ENCODE results near the gene LRRC4C. TPM values are rescaled to one million over a fixed set of nuclear protein-coding genes. Genes with fewer than 3 reads are reported as not detected.

Gene LRRC4C
- total RNA-seq, 1 experiment from 2014 or later = 0.72 TPM

DNA sequence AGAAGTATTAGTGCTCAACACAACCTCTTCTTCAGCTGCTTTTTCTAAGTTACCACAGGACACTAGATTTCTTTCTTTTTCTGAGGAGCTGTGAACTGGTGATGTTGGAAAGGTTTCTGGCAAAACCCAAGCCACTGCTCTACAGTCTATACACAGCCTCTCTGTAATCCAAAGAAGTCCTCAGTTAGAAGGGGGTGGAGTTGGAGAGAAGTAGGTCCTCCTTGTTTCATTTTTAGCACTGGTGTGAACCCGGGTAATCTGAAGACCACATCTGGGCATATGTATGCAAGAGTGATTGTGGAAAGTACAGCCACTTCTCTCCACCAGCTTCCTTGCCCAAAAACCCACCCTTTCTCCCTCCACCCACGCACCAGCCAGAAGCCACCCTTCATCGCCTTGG, 1168.1 kb downstream of the LRRC4C start:
- H3K27ac Mint-ChIP-seq = no peak overlapping the region
- ATAC-seq (no peak), DNase-seq (ENCODE audit: low spot score) (no peak)
- no peaks in the 10 kb centered on the region for H3K36me3 Mint-ChIP-seq
- TF ChIP-seq NR1H2 (CRISPR knock-in tag; IDR thresholded peaks at IDR 0.05) (no peak), GABPB1 (CRISPR knock-in tag; IDR thresholded peaks at IDR 0.05) (no peak), CREM (CRISPR knock-in tag; IDR thresholded peaks at IDR 0.05) (no peak), CBFB (CRISPR knock-in tag; IDR thresholded peaks at IDR 0.05; ENCODE audit: low read depth) (no peak), TEAD1 (CRISPR knock-in tag; IDR thresholded peaks at IDR 0.05) (no peak), ESRRA (CRISPR knock-in tag; IDR thresholded peaks at IDR 0.05; ENCODE audit: borderline replicate concordance) (no peak), SP1 (CRISPR knock-in tag; conservative IDR thresholded peaks at IDR 0.05) (no peak), NFYB (CRISPR knock-in tag; conservative IDR thresholded peaks at IDR 0.05; ENCODE audit: low read depth) (no peak)
- TF ChIP-seq, protein P1, sequence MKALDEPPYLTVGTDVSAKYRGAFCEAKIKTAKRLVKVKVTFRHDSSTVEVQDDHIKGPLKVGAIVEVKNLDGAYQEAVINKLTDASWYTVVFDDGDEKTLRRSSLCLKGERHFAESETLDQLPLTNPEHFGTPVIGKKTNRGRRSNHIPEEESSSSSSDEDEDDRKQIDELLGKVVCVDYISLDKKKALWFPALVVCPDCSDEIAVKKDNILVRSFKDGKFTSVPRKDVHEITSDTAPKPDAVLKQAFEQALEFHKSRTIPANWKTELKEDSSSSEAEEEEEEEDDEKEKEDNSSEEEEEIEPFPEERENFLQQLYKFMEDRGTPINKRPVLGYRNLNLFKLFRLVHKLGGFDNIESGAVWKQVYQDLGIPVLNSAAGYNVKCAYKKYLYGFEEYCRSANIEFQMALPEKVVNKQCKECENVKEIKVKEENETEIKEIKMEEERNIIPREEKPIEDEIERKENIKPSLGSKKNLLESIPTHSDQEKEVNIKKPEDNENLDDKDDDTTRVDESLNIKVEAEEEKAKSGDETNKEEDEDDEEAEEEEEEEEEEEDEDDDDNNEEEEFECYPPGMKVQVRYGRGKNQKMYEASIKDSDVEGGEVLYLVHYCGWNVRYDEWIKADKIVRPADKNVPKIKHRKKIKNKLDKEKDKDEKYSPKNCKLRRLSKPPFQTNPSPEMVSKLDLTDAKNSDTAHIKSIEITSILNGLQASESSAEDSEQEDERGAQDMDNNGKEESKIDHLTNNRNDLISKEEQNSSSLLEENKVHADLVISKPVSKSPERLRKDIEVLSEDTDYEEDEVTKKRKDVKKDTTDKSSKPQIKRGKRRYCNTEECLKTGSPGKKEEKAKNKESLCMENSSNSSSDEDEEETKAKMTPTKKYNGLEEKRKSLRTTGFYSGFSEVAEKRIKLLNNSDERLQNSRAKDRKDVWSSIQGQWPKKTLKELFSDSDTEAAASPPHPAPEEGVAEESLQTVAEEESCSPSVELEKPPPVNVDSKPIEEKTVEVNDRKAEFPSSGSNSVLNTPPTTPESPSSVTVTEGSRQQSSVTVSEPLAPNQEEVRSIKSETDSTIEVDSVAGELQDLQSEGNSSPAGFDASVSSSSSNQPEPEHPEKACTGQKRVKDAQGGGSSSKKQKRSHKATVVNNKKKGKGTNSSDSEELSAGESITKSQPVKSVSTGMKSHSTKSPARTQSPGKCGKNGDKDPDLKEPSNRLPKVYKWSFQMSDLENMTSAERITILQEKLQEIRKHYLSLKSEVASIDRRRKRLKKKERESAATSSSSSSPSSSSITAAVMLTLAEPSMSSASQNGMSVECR (CRISPR knock-in tag; IDR thresholded peaks at IDR 0.05; ENCODE audit: borderline replicate concordance) = no peak
- TF ChIP-seq, protein P2, sequence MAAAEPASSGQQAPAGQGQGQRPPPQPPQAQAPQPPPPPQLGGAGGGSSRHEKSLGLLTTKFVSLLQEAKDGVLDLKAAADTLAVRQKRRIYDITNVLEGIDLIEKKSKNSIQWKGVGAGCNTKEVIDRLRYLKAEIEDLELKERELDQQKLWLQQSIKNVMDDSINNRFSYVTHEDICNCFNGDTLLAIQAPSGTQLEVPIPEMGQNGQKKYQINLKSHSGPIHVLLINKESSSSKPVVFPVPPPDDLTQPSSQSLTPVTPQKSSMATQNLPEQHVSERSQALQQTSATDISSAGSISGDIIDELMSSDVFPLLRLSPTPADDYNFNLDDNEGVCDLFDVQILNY (CRISPR knock-in tag; IDR thresholded peaks at IDR 0.05) = no peak
- TF ChIP-seq, protein P3, sequence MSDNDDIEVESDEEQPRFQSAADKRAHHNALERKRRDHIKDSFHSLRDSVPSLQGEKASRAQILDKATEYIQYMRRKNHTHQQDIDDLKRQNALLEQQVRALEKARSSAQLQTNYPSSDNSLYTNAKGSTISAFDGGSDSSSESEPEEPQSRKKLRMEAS (CRISPR knock-in tag; IDR thresholded peaks at IDR 0.05) = no peak
- TF ChIP-seq, protein P4, sequence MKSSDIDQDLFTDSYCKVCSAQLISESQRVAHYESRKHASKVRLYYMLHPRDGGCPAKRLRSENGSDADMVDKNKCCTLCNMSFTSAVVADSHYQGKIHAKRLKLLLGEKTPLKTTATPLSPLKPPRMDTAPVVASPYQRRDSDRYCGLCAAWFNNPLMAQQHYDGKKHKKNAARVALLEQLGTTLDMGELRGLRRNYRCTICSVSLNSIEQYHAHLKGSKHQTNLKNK (CRISPR knock-in tag; IDR thresholded peaks at IDR 0.05) = no peak
- TF ChIP-seq, protein P5, sequence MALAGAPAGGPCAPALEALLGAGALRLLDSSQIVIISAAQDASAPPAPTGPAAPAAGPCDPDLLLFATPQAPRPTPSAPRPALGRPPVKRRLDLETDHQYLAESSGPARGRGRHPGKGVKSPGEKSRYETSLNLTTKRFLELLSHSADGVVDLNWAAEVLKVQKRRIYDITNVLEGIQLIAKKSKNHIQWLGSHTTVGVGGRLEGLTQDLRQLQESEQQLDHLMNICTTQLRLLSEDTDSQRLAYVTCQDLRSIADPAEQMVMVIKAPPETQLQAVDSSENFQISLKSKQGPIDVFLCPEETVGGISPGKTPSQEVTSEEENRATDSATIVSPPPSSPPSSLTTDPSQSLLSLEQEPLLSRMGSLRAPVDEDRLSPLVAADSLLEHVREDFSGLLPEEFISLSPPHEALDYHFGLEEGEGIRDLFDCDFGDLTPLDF (CRISPR knock-in tag; IDR thresholded peaks at IDR 0.05) = no peak
- no peaks in the 10 kb centered on the region for H3K9me3 Mint-ChIP-seq
- peaks cover 78% of the 10 kb centered on the region for H3K27me3 Mint-ChIP-seq (ENCODE audit: low read depth)
- H3K4me1 Mint-ChIP-seq = peaks cover 24% of the 10 kb centered on the region
- POLR2A ChIA-PET = interaction anchor here (0.6 kb wide), 1 partner anchor 56 kb away, joined by 3 read pairs; no protein-coding TSS in a partner anchor
- H3K4me3 Mint-ChIP-seq = no peak overlapping the region; the same call in 1 of the 2 replicates
- CTCF ChIA-PET = no interaction called here

DNA sequence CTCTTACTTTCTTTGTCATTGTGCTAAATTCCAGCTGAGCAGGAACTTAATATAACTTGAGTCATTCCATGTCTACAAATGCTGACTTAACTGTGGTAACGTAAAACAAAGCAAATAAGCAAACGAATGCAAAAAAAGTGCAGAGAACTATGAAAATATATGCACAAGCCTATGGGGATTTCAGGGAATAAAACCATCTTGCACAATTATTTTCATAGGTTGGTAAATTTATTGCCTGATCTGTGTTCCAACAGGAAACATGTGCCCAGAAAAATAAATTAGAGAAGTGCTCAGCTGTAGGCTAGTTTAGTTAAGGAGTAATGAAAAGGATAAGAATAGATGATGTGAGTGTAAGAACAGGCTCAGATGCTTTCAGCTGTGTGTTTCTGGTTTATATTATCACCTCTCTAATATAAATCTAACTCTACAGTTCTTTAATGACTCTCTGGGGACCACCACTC, 1169.3 kb downstream of the LRRC4C start:
- Mint-ChIP-seq H3K4me3 (no peak overlapping the region), H3K9me3 (no peaks in the 10 kb centered on the region), H3K4me1 (peaks cover 24% of the 10 kb centered on the region), H3K27me3 (ENCODE audit: low read depth) (peaks cover 86% of the 10 kb centered on the region), H3K27ac (no peak overlapping the region), H3K36me3 (no peaks in the 10 kb centered on the region)
- no peak for DNase-seq (ENCODE audit: low spot score)
- CTCF ChIA-PET = no interaction called here
- POLR2A ChIA-PET = no interaction called here
- no peak for ATAC-seq
- TF ChIP-seq CBFB (CRISPR knock-in tag; IDR thresholded peaks at IDR 0.05; ENCODE audit: low read depth) (no peak), ZNF232 (CRISPR knock-in tag; IDR thresholded peaks at IDR 0.05) (no peak), TEAD1 (CRISPR knock-in tag; IDR thresholded peaks at IDR 0.05) (no peak), NFE2L1 (CRISPR knock-in tag; IDR thresholded peaks at IDR 0.05) (no peak), ZNF121 (CRISPR knock-in tag; IDR thresholded peaks at IDR 0.05) (no peak)
- TF ChIP-seq, protein P6, sequence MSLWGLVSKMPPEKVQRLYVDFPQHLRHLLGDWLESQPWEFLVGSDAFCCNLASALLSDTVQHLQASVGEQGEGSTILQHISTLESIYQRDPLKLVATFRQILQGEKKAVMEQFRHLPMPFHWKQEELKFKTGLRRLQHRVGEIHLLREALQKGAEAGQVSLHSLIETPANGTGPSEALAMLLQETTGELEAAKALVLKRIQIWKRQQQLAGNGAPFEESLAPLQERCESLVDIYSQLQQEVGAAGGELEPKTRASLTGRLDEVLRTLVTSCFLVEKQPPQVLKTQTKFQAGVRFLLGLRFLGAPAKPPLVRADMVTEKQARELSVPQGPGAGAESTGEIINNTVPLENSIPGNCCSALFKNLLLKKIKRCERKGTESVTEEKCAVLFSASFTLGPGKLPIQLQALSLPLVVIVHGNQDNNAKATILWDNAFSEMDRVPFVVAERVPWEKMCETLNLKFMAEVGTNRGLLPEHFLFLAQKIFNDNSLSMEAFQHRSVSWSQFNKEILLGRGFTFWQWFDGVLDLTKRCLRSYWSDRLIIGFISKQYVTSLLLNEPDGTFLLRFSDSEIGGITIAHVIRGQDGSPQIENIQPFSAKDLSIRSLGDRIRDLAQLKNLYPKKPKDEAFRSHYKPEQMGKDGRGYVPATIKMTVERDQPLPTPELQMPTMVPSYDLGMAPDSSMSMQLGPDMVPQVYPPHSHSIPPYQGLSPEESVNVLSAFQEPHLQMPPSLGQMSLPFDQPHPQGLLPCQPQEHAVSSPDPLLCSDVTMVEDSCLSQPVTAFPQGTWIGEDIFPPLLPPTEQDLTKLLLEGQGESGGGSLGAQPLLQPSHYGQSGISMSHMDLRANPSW (CRISPR knock-in tag; conservative IDR thresholded peaks at IDR 0.05; ENCODE audit: low read depth) = no peak
- TF ChIP-seq, protein P7, sequence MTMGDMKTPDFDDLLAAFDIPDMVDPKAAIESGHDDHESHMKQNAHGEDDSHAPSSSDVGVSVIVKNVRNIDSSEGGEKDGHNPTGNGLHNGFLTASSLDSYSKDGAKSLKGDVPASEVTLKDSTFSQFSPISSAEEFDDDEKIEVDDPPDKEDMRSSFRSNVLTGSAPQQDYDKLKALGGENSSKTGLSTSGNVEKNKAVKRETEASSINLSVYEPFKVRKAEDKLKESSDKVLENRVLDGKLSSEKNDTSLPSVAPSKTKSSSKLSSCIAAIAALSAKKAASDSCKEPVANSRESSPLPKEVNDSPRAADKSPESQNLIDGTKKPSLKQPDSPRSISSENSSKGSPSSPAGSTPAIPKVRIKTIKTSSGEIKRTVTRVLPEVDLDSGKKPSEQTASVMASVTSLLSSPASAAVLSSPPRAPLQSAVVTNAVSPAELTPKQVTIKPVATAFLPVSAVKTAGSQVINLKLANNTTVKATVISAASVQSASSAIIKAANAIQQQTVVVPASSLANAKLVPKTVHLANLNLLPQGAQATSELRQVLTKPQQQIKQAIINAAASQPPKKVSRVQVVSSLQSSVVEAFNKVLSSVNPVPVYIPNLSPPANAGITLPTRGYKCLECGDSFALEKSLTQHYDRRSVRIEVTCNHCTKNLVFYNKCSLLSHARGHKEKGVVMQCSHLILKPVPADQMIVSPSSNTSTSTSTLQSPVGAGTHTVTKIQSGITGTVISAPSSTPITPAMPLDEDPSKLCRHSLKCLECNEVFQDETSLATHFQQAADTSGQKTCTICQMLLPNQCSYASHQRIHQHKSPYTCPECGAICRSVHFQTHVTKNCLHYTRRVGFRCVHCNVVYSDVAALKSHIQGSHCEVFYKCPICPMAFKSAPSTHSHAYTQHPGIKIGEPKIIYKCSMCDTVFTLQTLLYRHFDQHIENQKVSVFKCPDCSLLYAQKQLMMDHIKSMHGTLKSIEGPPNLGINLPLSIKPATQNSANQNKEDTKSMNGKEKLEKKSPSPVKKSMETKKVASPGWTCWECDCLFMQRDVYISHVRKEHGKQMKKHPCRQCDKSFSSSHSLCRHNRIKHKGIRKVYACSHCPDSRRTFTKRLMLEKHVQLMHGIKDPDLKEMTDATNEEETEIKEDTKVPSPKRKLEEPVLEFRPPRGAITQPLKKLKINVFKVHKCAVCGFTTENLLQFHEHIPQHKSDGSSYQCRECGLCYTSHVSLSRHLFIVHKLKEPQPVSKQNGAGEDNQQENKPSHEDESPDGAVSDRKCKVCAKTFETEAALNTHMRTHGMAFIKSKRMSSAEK (CRISPR knock-in tag; IDR thresholded peaks at IDR 0.05; ENCODE audit: borderline replicate concordance) = no peak
